Liver (tissue), 9 donors: Measurements from ENCODE around the gene DPP6. TPM values are rescaled to one million over a fixed set of nuclear protein-coding genes. Genes with fewer than 3 reads are reported as not detected.

Experiments used
- DNase-seq: peaks from one replicate; pipeline ENCODE4 v3.0.0-alpha.2; 2017; ENCODE audit warnings: low spot score
- H3K27ac ChIP-seq, 2 donors: one replicate each; pipeline ENCODE4 v1.7.0; 2013; ENCODE audit warnings: inconsistent platforms in 2 of 2, low read length in 2 of 2, control low read depth in 1 of 2, low read depth in 1 of 2, mild to moderate bottlenecking in 1 of 2
- H3K27me3 ChIP-seq, 4 donors: one replicate each; pipeline versions ENCODE4 v1.6.1 to v1.7.0; 2013; ENCODE audit warnings: low read length in 3 of 4, inconsistent platforms in 1 of 4, mild to moderate bottlenecking in 1 of 4, moderate library complexity in 1 of 4; ENCODE audit not compliant: control insufficient read depth in 4 of 4, insufficient read depth in 4 of 4
- H3K36me3 ChIP-seq, 4 donors: one replicate each; pipeline versions ENCODE4 v1.6.1 to v1.7.0; 2013; ENCODE audit warnings: low read length in 3 of 4, mild to moderate bottlenecking in 3 of 4, low read depth in 1 of 4, moderate library complexity in 1 of 4; ENCODE audit not compliant: control insufficient read depth in 4 of 4, insufficient read depth in 3 of 4
- H3K4me1 ChIP-seq, 4 donors: one replicate each; pipeline versions ENCODE4 v1.6.1 to v1.7.0; 2013; ENCODE audit warnings: low read length in 3 of 4, mild to moderate bottlenecking in 3 of 4, moderate library complexity in 1 of 4; ENCODE audit not compliant: control insufficient read depth in 4 of 4, insufficient read depth in 4 of 4
- H3K4me3 ChIP-seq, 3 donors: one replicate each; pipeline versions ENCODE4 v1.6.1 to v1.7.0; 2013; ENCODE audit warnings: low read length in 3 of 3, control low read depth in 1 of 3, low read depth in 1 of 3, mild to moderate bottlenecking in 1 of 3
- H3K9ac ChIP-seq, 2 donors: one replicate each; pipeline ENCODE4 v1.7.0; 2013; ENCODE audit warnings: low read length in 2 of 2, mild to moderate bottlenecking in 2 of 2, moderate library complexity in 2 of 2, control low read depth in 1 of 2, low read depth in 1 of 2
- H3K9me3 ChIP-seq, 4 donors: one replicate each; pipeline versions ENCODE4 v1.6.1 to v1.7.0; 2013; ENCODE audit warnings: low read length in 3 of 4; ENCODE audit not compliant: control insufficient read depth in 4 of 4
- EGR1 ChIP-seq, 2 donors: IDR thresholded peaks; 2 replicates each; pipeline ENCODE4 v1.6.1; 2016 to 2018; ENCODE audit warnings: antibody characterized with exemption in 2 of 2, low read depth in 2 of 2
- FOXA1 ChIP-seq: IDR thresholded peaks from 2 replicates; pipeline ENCODE4 v1.6.1; 2016; ENCODE audit warnings: antibody characterized with exemption
- GABPA ChIP-seq, 2 donors: IDR thresholded peaks in 1 of 2; conservative IDR thresholded peaks in 1 of 2; 2 replicates each; pipeline ENCODE4 v1.6.1; 2016; ENCODE audit warnings: antibody characterized with exemption in 2 of 2, mild to moderate bottlenecking in 1 of 2, moderate library complexity in 1 of 2
- HNF4A ChIP-seq, 2 donors: conservative IDR thresholded peaks; 2 replicates each; pipeline ENCODE4 v1.6.1; 2016; ENCODE audit warnings: antibody characterized with exemption in 2 of 2, mild to moderate bottlenecking in 2 of 2
- HNF4G ChIP-seq: IDR thresholded peaks from 2 replicates; pipeline ENCODE4 v1.6.1; 2016; ENCODE audit warnings: antibody characterized with exemption
- JUND ChIP-seq, 2 donors: IDR thresholded peaks; 2 replicates each; pipeline ENCODE4 v1.6.1; 2016; ENCODE audit warnings: antibody characterized with exemption in 2 of 2
- NR2F2 ChIP-seq: IDR thresholded peaks from 2 replicates; pipeline ENCODE4 v1.6.1; 2016; ENCODE audit warnings: antibody characterized with exemption
- RAD21 ChIP-seq, 2 donors: IDR thresholded peaks; 2 replicates each; pipeline ENCODE4 v1.6.1; 2016; ENCODE audit warnings: antibody characterized with exemption in 2 of 2, mild to moderate bottlenecking in 2 of 2
- SP1 ChIP-seq: IDR thresholded peaks from 2 replicates; pipeline ENCODE4 v1.6.1; 2018; ENCODE audit warnings: antibody characterized with exemption, mild to moderate bottlenecking
- TAF1 ChIP-seq: conservative IDR thresholded peaks from 2 replicates; pipeline ENCODE4 v1.6.1; 2016; ENCODE audit warnings: antibody characterized with exemption, mild to moderate bottlenecking
- YY1 ChIP-seq: IDR thresholded peaks from 2 replicates; pipeline ENCODE4 v1.6.1; 2016; ENCODE audit warnings: antibody characterized with exemption, mild to moderate bottlenecking
- WGBS: extraction: QIAGEN DNeasy Blood & Tissue Kit; methylation state at CpG from one replicate; pipeline ENCODE4 v1.1.7; 2013; 5-methylcytosine and 5-hydroxymethylcytosine counted together
- polyA plus RNA-seq, 2 donors: library from polyadenylated mRNA; stranded (reverse) in 1 of 2; unstranded in 1 of 2; fragments of 200-250 nt in 1 of 2; fragments of >200 nt in 1 of 2; fragmentation: Nextera tagmentation in 1 of 2; extraction: Ambion mirVana in 1 of 2; gene quantifications; one replicate each; pipeline versions ENCODE4 v1.2.1 to v1.2.3, GENCODE V29; 2013 to 2015
- total RNA-seq, 2 donors: library from RNA; depleted of rRNA; stranded (reverse); fragments of >200 nt; gene quantifications; one replicate each; pipeline ENCODE4 v1.2.3, GENCODE V29; 2014
- TF ChIP-seq, protein P1 (sequence below): IDR thresholded peaks from 2 replicates; pipeline ENCODE4 v1.6.1; 2016; ENCODE audit warnings: antibody characterized with exemption, mild to moderate bottlenecking
- TF ChIP-seq, protein P2 (sequence below): IDR thresholded peaks from 2 replicates; pipeline ENCODE4 v1.6.1; 2016; ENCODE audit warnings: antibody characterized with exemption
- TF ChIP-seq, protein P3 (sequence below): fragments of 150-350 bp; IDR thresholded peaks from 2 replicates; pipeline ENCODE4 v1.5.1; 2017; ENCODE audit warnings: improper control_type of control experiment, low read depth, low read length; ENCODE audit not compliant: missing input control
- donor health status: healthy.
- donor health status: healthy.
- donor health status: healthy.
- donor health status: healthy.
- donor health status: healthy.

DPP6 gene
- total and polyA plus RNA-seq, 4 donors, result 0.01 TPM; not detected in 3

DNA sequence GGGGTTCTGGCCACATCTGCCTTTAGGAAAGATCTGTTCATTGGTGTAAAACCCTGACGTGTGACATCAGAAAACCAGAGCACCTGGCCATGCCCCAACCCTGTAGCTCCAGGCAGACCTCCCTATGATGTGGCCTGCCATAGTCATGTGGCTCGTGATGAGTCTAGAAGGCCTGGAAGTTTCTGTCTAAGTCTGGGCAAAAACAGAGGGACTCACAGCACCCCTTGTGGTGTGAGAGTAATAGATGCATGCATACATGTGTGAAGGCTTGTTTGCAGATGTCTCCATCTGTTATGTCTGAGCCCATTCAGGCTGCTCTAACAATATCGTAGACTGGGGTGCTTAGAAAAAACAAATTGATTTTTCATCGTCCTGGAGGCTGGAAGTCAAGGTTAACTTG lies 641.5 kb downstream of the DPP6 start (continued):
- TF ChIP-seq FOXA1 (no peak), GABPA (IDR thresholded peaks at IDR 0.05 in 1 of 2, conservative IDR thresholded peaks at IDR 0.05 in 1 of 2) (no peak), HNF4A (conservative IDR thresholded peaks at IDR 0.05) (no peak), EGR1 (IDR thresholded peaks at IDR 0.05; ENCODE audit: low read depth in 2 of 2) (no peak)

DNA sequence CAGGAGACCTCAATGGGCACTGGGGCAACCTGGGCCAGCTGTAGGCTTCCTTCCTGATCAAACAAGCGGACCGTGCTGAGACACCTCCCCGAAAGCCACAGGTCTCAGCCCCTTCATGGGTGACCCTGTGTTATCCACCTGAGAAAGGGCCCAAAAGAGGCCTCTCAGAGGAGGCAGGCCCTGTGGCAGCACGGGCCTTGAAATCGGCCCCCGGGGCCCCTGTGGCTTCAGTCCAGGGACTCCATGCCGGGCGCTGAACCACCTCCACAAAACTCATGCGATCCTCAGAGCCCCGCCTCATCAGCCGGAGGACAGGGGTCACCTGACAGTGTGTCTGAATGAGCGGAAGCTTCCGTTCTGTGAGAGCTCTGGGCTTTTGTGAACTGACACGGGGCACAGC lies 643.6 kb downstream of the DPP6 start:
- H3K36me3 ChIP-seq, result no peaks in the 10 kb centered on the region
- no peak for DNase-seq
- WGBS, result 87% methylated on average over 14 of the region's 14 CpGs
- H3K9ac ChIP-seq, result no peak overlapping the region
- H3K27me3 ChIP-seq, result peaks cover 0 to 4% (median 1%) of the 10 kb centered on the region in 4 donors
- no peak overlapping the region for H3K27ac ChIP-seq
- H3K9me3 ChIP-seq, result no peaks in the 10 kb centered on the region
- TF ChIP-seq RAD21 (IDR thresholded peaks at IDR 0.05) (no peak), HNF4A (conservative IDR thresholded peaks at IDR 0.05) (no peak), NR2F2 (no peak), FOXA1 (no peak)
- TF ChIP-seq, protein P1, sequence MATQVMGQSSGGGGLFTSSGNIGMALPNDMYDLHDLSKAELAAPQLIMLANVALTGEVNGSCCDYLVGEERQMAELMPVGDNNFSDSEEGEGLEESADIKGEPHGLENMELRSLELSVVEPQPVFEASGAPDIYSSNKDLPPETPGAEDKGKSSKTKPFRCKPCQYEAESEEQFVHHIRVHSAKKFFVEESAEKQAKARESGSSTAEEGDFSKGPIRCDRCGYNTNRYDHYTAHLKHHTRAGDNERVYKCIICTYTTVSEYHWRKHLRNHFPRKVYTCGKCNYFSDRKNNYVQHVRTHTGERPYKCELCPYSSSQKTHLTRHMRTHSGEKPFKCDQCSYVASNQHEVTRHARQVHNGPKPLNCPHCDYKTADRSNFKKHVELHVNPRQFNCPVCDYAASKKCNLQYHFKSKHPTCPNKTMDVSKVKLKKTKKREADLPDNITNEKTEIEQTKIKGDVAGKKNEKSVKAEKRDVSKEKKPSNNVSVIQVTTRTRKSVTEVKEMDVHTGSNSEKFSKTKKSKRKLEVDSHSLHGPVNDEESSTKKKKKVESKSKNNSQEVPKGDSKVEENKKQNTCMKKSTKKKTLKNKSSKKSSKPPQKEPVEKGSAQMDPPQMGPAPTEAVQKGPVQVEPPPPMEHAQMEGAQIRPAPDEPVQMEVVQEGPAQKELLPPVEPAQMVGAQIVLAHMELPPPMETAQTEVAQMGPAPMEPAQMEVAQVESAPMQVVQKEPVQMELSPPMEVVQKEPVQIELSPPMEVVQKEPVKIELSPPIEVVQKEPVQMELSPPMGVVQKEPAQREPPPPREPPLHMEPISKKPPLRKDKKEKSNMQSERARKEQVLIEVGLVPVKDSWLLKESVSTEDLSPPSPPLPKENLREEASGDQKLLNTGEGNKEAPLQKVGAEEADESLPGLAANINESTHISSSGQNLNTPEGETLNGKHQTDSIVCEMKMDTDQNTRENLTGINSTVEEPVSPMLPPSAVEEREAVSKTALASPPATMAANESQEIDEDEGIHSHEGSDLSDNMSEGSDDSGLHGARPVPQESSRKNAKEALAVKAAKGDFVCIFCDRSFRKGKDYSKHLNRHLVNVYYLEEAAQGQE, result no peak
- no peaks in the 10 kb centered on the region for H3K4me1 ChIP-seq
- H3K4me3 ChIP-seq, result no peak overlapping the region

DNA sequence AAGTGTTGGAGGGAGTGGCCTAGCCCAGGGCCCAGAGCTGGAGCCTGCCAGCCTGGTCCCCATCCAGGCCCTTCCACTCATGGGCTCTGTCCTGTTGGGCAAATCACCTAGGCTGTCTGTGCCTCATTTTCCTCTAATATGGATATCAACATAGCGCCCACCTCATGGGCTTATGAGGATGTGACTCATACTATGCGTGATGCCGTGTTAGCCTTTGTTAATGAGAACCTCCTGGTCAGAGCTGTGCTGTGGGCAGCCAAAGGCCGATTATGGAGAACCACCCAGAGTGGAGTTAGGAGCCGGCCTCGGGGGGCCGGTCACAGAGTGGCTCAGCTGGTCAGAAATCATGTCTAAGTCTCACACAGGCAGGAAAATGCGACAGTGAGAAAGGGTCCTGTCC lies 644.4 kb downstream of the DPP6 start:
- no peaks in the 10 kb centered on the region for H3K4me1 ChIP-seq
- H3K9me3 ChIP-seq, result no peaks in the 10 kb centered on the region
- no peak for TF ChIP-seq HNF4A (conservative IDR thresholded peaks at IDR 0.05)
- TF ChIP-seq JUND (IDR thresholded peaks at IDR 0.05), result no peak
- no peak for TF ChIP-seq RAD21 (IDR thresholded peaks at IDR 0.05)
- no peak for TF ChIP-seq NR2F2
- no peak for TF ChIP-seq TAF1
- TF ChIP-seq, protein P2, sequence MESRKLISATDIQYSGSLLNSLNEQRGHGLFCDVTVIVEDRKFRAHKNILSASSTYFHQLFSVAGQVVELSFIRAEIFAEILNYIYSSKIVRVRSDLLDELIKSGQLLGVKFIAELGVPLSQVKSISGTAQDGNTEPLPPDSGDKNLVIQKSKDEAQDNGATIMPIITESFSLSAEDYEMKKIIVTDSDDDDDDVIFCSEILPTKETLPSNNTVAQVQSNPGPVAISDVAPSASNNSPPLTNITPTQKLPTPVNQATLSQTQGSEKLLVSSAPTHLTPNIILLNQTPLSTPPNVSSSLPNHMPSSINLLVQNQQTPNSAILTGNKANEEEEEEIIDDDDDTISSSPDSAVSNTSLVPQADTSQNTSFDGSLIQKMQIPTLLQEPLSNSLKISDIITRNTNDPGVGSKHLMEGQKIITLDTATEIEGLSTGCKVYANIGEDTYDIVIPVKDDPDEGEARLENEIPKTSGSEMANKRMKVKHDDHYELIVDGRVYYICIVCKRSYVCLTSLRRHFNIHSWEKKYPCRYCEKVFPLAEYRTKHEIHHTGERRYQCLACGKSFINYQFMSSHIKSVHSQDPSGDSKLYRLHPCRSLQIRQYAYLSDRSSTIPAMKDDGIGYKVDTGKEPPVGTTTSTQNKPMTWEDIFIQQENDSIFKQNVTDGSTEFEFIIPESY, result no peak
- no peaks in the 10 kb centered on the region for H3K36me3 ChIP-seq
- H3K9ac ChIP-seq, result no peak overlapping the region
- DNase-seq, result no peak
- H3K27ac ChIP-seq, result no peak overlapping the region
- no peak overlapping the region for H3K4me3 ChIP-seq
- peaks cover 0 to 4% (median 1%) of the 10 kb centered on the region in 4 donors for H3K27me3 ChIP-seq
- WGBS, result 89% methylated on average over 8 of the region's 8 CpGs

DNA sequence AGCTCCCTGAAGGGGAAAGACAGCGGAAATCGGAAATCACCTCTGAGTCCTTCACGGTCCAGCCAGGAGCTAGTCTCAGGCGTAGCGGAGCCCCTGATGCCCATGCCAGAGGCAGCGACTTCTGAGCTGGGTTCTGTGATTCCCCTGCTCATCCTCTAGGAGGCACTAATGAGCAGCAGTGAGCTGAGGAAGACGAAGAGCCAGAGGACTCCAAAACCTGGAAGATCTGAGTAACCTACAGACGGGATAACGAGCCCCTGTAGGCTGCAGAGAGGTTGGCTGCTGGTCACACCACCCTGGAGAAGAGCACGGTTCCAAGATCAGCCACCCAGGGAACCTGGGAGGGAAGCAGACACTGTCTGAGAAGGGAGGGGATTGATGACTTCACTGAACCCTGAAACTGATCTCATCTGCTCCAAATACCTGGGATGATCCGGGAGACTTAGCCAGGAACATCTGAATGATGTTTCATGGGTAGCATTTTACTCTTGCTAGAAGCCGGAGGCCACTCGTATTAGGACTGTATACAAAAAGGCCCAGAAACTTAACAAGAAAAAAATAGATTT lies 646.6 kb downstream of the DPP6 start:
- no peak for TF ChIP-seq TAF1
- no peak for TF ChIP-seq SP1
- TF ChIP-seq RAD21 (IDR thresholded peaks at IDR 0.05), result no peak
- TF ChIP-seq HNF4G, result no peak
- TF ChIP-seq YY1, result no peak
- TF ChIP-seq, protein P3, sequence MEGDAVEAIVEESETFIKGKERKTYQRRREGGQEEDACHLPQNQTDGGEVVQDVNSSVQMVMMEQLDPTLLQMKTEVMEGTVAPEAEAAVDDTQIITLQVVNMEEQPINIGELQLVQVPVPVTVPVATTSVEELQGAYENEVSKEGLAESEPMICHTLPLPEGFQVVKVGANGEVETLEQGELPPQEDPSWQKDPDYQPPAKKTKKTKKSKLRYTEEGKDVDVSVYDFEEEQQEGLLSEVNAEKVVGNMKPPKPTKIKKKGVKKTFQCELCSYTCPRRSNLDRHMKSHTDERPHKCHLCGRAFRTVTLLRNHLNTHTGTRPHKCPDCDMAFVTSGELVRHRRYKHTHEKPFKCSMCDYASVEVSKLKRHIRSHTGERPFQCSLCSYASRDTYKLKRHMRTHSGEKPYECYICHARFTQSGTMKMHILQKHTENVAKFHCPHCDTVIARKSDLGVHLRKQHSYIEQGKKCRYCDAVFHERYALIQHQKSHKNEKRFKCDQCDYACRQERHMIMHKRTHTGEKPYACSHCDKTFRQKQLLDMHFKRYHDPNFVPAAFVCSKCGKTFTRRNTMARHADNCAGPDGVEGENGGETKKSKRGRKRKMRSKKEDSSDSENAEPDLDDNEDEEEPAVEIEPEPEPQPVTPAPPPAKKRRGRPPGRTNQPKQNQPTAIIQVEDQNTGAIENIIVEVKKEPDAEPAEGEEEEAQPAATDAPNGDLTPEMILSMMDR, result peak; percentile 14
- no peaks in the 10 kb centered on the region for H3K9me3 ChIP-seq
- no peaks in the 10 kb centered on the region for H3K36me3 ChIP-seq
- no peak overlapping the region for H3K4me3 ChIP-seq
- H3K27ac ChIP-seq, result no peak overlapping the region
- peaks cover 0 to 2% (median 0%) of the 10 kb centered on the region in 4 donors for H3K27me3 ChIP-seq
- DNase-seq, result no peak
- no peak overlapping the region for H3K9ac ChIP-seq
- no peaks in the 10 kb centered on the region for H3K4me1 ChIP-seq
- 56% methylated on average over 13 of the region's 13 CpGs for WGBS
